Lower leg skin (tissue), 4 donors: ENCODE results near the gene TMEM119. TPM values are rescaled to one million over a fixed set of nuclear protein-coding genes. Genes with fewer than 3 reads are reported as not detected.

Experiments used
- DNase-seq, 2 donors: peaks; one replicate each; pipeline ENCODE4 v3.0.0-alpha.2; 2019; ENCODE audit warnings: low spot score in 2 of 2
- H3K4me3 ChIP-seq: fragments of 200-600 bp; sonication (generic); 2 replicates; pipeline ENCODE4 v1.5.1; 2017; ENCODE audit warnings: mild to moderate bottlenecking, low read depth; ENCODE audit not compliant: poor library complexity, severe bottlenecking
- CTCF ChIP-seq, 3 donors: fragments of 450-650 bp; IDR thresholded peaks; one replicate each; pipeline ENCODE4 v1.5.1; 2016; ENCODE audit warnings: antibody characterized with exemption in 3 of 3, mild to moderate bottlenecking in 3 of 3, moderate library complexity in 2 of 3
- POLR2A ChIP-seq, 2 donors: fragments of 450-650 bp; IDR thresholded peaks; one replicate each; pipeline ENCODE4 v1.6.1; 2016 to 2017; ENCODE audit warnings: antibody characterized with exemption in 2 of 2, mild to moderate bottlenecking in 1 of 2, moderate library complexity in 1 of 2
- WGBS, 2 donors: methylation state at CpG; one replicate each; pipeline ENCODE4 v1.1.5; 2018; 5-methylcytosine and 5-hydroxymethylcytosine counted together
- intact Hi-C: fragments of 100-400 bp; cut with DNase I; formaldehyde crosslinking; loops from one replicate; pipeline ENCODE4 v1.15.0; 2023; ENCODE audit warnings: low total_unique reads
- total RNA-seq, 4 donors: library from RNA; depleted of rRNA; stranded (reverse); fragments of >200 nt; gene quantifications; one replicate each; pipeline ENCODE4 v1.1.0, GENCODE V29; 2016

The TMEM119 gene
- total RNA-seq, 4 donors from 2014 or later, result 0.34 to 10.3 (median 1.4) TPM

GRCh38 chr12:108610336-108610815 is 12.5 kb upstream of the TMEM119 start:
- no peak for TF ChIP-seq POLR2A (IDR thresholded peaks at IDR 0.05)
- no peak for TF ChIP-seq CTCF (IDR thresholded peaks at IDR 0.05)
- no peak for DNase-seq
- 83 to 87% methylated on average over 8 of the region's 8 CpGs for WGBS, 2 donors
- H3K4me3 ChIP-seq, result no peak overlapping the region
- intact Hi-C loops, result loop anchor here (5.0 kb wide), 1 partner anchor 43 kb away; no protein-coding TSS in a partner anchor

GRCh38 chr12:108609537-108610335 is 11.9 kb upstream of the TMEM119 start:
- H3K4me3 ChIP-seq, result no peak overlapping the region
- peak; percentile 79 to 96 for DNase-seq
- TF ChIP-seq CTCF (IDR thresholded peaks at IDR 0.05), result no peak
- TF ChIP-seq POLR2A (IDR thresholded peaks at IDR 0.05), result no peak
- WGBS, 2 donors, result 58 to 61% methylated on average over 18 to 21 of the region's 21 CpGs
- intact Hi-C loops, result loop anchor here (5.0 kb wide), 1 partner anchor 42 kb away; no protein-coding TSS in a partner anchor

- DNase-seq, result no peak
- intact Hi-C loops, result no loop called here
- WGBS, 2 donors, result 76 to 79% methylated on average over 5 of the region's 5 CpGs
- H3K4me3 ChIP-seq, result no peak overlapping the region
- TF ChIP-seq CTCF (IDR thresholded peaks at IDR 0.05), result no peak
- no peak for TF ChIP-seq POLR2A (IDR thresholded peaks at IDR 0.05)
Observed at GRCh38 chr12:108608616-108609015, 10.7 kb upstream of the TMEM119 start.

- DNase-seq, result no peak
- H3K4me3 ChIP-seq, result no peak overlapping the region
- WGBS, 2 donors, result 90 to 95% methylated on average over 10 of the region's 10 CpGs
- no peak for TF ChIP-seq POLR2A (IDR thresholded peaks at IDR 0.05)
- no peak for TF ChIP-seq CTCF (IDR thresholded peaks at IDR 0.05)
- intact Hi-C loops, result no loop called here
Observed at GRCh38 chr12:108607981-108608600, 10.2 kb upstream of the TMEM119 start.

GRCh38 chr12:108606492-108606891 is 8.6 kb upstream of the TMEM119 start:
- H3K4me3 ChIP-seq, result no peak overlapping the region
- 81% methylated on average over 9 of the region's 9 CpGs for WGBS, 2 donors
- TF ChIP-seq CTCF (IDR thresholded peaks at IDR 0.05), result no peak
- TF ChIP-seq POLR2A (IDR thresholded peaks at IDR 0.05), result no peak
- no peak for DNase-seq
- intact Hi-C loops, result no loop called here
